ENCODE results near the gene SNAP25.

The SNAP25 gene

DNA sequence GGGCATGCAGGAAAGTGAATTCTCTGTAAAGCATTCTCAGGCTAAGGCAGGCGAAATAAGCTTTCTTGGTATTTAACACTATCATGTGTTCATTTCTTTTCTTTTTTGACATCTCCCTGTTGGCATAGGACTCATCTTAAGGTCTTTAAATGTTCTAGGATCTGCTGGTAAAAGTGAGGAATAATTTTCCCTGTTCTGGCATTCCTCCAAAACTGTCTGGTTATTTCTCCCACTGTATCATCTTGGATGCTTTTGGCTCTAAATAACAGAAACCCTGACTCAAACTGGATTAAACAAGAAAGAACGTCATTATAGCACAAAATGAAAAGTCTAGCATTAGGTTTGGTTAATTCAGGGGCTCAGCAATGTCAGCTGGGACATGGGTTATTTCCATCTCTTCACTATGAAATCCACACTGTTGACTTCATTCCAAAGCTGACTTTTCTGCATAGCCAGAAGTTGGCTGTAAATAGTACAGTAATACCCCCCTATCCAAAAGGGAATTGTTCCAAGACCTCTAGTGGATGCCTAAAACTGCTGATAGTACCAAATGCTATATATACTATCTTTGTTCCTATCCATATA is 37.9 kb upstream of the SNAP25 start:
- H3K9me3 ChIP-seq (ENCODE audit: insufficient read depth, low read depth, low read length), result no peaks in the 10 kb centered on the region

GRCh38 chr20:10185741-10186558 is 32.7 kb upstream of the SNAP25 start:
- Histone ChIP-seq H3K36me3 (ENCODE audit: insufficient read depth, low read depth, low read length) (no peaks in the 10 kb centered on the region), H3K9ac (ENCODE audit: low read depth, low read length) (no peak overlapping the region), H3K9me3 (ENCODE audit: insufficient read depth, low read depth, low read length) (no peaks in the 10 kb centered on the region), H3K4me3 (ENCODE audit: low read length) (no peak overlapping the region), H3K4me1 (ENCODE audit: insufficient read depth, low read length) (no peaks in the 10 kb centered on the region), H3K27me3 (ENCODE audit: insufficient read depth, low read length) (no peaks in the 10 kb centered on the region), H3K27ac (ENCODE audit: low read length) (no peak overlapping the region)

More for the DNA sequence above, 37.9 kb upstream of the SNAP25 start:
- Histone ChIP-seq H3K4me1 (ENCODE audit: insufficient read depth, low read length) (no peaks in the 10 kb centered on the region), H3K27ac (ENCODE audit: low read length) (no peak overlapping the region), H3K4me3 (ENCODE audit: low read length) (no peak overlapping the region), H3K36me3 (ENCODE audit: insufficient read depth, low read depth, low read length) (no peaks in the 10 kb centered on the region), H3K9ac (ENCODE audit: low read depth, low read length) (no peak overlapping the region), H3K27me3 (ENCODE audit: insufficient read depth, low read length) (no peaks in the 10 kb centered on the region)

DNA sequence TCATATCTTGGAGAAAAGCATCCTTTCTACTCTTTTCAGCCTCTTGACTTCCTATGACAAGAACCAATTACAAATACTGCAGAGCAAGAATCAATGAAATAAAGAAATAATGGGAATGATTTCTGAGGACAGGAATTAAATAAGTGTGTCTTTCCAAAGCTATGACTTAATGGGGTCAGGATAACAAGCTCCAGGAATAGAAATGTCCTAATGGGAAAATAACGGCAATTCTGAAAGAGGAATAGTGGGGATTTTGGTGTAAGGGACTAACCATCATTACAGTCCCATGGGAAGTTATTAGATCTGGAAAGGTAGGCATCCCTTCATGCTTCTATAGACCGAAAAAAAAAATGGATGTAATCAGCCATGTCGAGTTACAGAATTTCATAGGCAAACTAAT is 28.2 kb upstream of the SNAP25 start:
- Histone ChIP-seq H3K36me3 (ENCODE audit: insufficient read depth, low read depth, low read length) (no peaks in the 10 kb centered on the region), H3K4me3 (ENCODE audit: low read length) (no peak overlapping the region), H3K27ac (ENCODE audit: low read length) (no peak overlapping the region), H3K9ac (ENCODE audit: low read depth, low read length) (no peak overlapping the region), H3K9me3 (ENCODE audit: insufficient read depth, low read depth, low read length) (no peaks in the 10 kb centered on the region), H3K4me1 (ENCODE audit: insufficient read depth, low read length) (no peaks in the 10 kb centered on the region), H3K27me3 (ENCODE audit: insufficient read depth, low read length) (no peaks in the 10 kb centered on the region)

DNA sequence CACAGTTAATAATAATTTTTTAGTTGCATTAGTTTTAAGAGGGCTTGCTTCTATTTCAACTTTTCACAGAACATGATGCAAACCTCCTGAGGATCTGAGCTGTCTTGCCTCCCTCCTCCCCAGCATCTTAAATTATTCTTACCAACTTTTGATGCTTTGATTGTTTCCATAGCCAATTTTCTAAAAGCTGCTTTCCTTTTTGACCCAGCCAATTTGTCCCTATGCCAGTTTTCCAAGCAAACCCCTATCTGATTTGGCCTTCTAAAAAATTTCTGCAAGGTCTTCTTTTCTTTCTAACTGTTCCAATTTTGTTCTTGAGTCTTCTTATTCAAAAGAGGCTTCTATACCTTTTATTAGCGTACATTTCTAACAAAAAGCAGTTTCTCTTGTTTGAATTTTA is 26.5 kb upstream of the SNAP25 start:
- Histone ChIP-seq H3K9me3 (ENCODE audit: insufficient read depth, low read depth, low read length) (no peaks in the 10 kb centered on the region), H3K27ac (ENCODE audit: low read length) (no peak overlapping the region), H3K4me1 (ENCODE audit: insufficient read depth, low read length) (no peaks in the 10 kb centered on the region), H3K27me3 (ENCODE audit: insufficient read depth, low read length) (no peaks in the 10 kb centered on the region), H3K9ac (ENCODE audit: low read depth, low read length) (no peak overlapping the region), H3K36me3 (ENCODE audit: insufficient read depth, low read depth, low read length) (no peaks in the 10 kb centered on the region), H3K4me3 (ENCODE audit: low read length) (no peak overlapping the region)

- Histone ChIP-seq H3K4me3 (ENCODE audit: low read length) (no peak overlapping the region), H3K4me1 (ENCODE audit: insufficient read depth, low read length) (no peaks in the 10 kb centered on the region), H3K36me3 (ENCODE audit: insufficient read depth, low read depth, low read length) (no peaks in the 10 kb centered on the region), H3K27ac (ENCODE audit: low read length) (no peak overlapping the region), H3K27me3 (ENCODE audit: insufficient read depth, low read length) (no peaks in the 10 kb centered on the region), H3K9me3 (ENCODE audit: insufficient read depth, low read depth, low read length) (no peaks in the 10 kb centered on the region), H3K9ac (ENCODE audit: low read depth, low read length) (no peak overlapping the region)
Measured at GRCh38 chr20:10194166-10194565, 24.5 kb upstream of the SNAP25 start.

- Histone ChIP-seq H3K4me1 (ENCODE audit: insufficient read depth, low read length) (no peaks in the 10 kb centered on the region), H3K36me3 (ENCODE audit: insufficient read depth, low read depth, low read length) (no peaks in the 10 kb centered on the region), H3K9ac (ENCODE audit: low read depth, low read length) (no peak overlapping the region), H3K9me3 (ENCODE audit: insufficient read depth, low read depth, low read length) (no peaks in the 10 kb centered on the region), H3K27ac (ENCODE audit: low read length) (no peak overlapping the region), H3K27me3 (ENCODE audit: insufficient read depth, low read length) (no peaks in the 10 kb centered on the region), H3K4me3 (ENCODE audit: low read length) (no peak overlapping the region)
Measured at GRCh38 chr20:10200330-10200729, 18.3 kb upstream of the SNAP25 start.

DNA sequence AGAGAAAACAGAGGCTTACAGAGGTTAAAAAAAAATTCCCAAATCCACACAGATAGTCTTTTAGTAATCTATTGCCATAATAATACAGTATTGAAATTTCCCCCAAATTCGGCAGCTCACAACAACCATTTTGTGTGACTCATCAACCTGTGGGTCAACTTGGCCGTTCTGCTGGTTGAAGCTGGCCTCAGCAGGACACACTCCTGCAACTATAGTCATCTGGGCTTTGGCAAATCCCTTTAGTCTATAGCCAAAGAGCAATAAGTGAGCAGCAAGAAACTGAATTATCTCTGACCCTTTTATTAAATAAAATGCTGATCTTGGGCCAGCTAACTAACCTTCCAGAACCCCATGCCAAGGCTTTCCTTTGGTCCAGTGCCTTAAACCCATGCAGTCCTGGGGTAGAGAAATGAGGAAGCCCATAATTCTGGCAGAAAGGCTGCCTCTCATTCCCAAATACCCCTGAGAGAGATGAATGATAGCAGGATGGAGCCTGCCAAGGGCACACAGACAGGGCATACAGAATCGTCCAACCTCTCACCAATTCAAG is 17.2 kb upstream of the SNAP25 start:
- Histone ChIP-seq H3K9ac (ENCODE audit: low read depth, low read length) (no peak overlapping the region), H3K4me1 (ENCODE audit: insufficient read depth, low read length) (no peaks in the 10 kb centered on the region), H3K36me3 (ENCODE audit: insufficient read depth, low read depth, low read length) (no peaks in the 10 kb centered on the region), H3K27me3 (ENCODE audit: insufficient read depth, low read length) (no peaks in the 10 kb centered on the region), H3K9me3 (ENCODE audit: insufficient read depth, low read depth, low read length) (no peaks in the 10 kb centered on the region), H3K4me3 (ENCODE audit: low read length) (no peak overlapping the region), H3K27ac (ENCODE audit: low read length) (no peak overlapping the region)

GRCh38 chr20:10209091-10209490 is 9.5 kb upstream of the SNAP25 start:
- H3K27ac ChIP-seq (ENCODE audit: low read length), result no peak overlapping the region
- no peaks in the 10 kb centered on the region for H3K4me1 ChIP-seq (ENCODE audit: insufficient read depth, low read length)
- H3K27me3 ChIP-seq (ENCODE audit: insufficient read depth, low read length), result no peaks in the 10 kb centered on the region; the same call in 1 of the 2 replicates
- no peaks in the 10 kb centered on the region for H3K9me3 ChIP-seq (ENCODE audit: insufficient read depth, low read depth, low read length)
- no peak overlapping the region for H3K4me3 ChIP-seq (ENCODE audit: low read length)
- no peak overlapping the region for H3K9ac ChIP-seq (ENCODE audit: low read depth, low read length)
- no peaks in the 10 kb centered on the region for H3K36me3 ChIP-seq (ENCODE audit: insufficient read depth, low read depth, low read length)

- H3K9ac ChIP-seq (ENCODE audit: low read depth, low read length), result no peak overlapping the region
- H3K4me3 ChIP-seq (ENCODE audit: low read length), result no peak overlapping the region
- no peaks in the 10 kb centered on the region for H3K9me3 ChIP-seq (ENCODE audit: insufficient read depth, low read depth, low read length)
- H3K27ac ChIP-seq (ENCODE audit: low read length), result no peak overlapping the region
- H3K4me1 ChIP-seq (ENCODE audit: insufficient read depth, low read length), result peaks cover 7% of the 10 kb centered on the region; the same call in 1 of the 2 replicates
- H3K27me3 ChIP-seq (ENCODE audit: insufficient read depth, low read length), result peaks cover 34% of the 10 kb centered on the region
- no peaks in the 10 kb centered on the region for H3K36me3 ChIP-seq (ENCODE audit: insufficient read depth, low read depth, low read length)
Measured at GRCh38 chr20:10213526-10213925, 5.1 kb upstream of the SNAP25 start.

DNA sequence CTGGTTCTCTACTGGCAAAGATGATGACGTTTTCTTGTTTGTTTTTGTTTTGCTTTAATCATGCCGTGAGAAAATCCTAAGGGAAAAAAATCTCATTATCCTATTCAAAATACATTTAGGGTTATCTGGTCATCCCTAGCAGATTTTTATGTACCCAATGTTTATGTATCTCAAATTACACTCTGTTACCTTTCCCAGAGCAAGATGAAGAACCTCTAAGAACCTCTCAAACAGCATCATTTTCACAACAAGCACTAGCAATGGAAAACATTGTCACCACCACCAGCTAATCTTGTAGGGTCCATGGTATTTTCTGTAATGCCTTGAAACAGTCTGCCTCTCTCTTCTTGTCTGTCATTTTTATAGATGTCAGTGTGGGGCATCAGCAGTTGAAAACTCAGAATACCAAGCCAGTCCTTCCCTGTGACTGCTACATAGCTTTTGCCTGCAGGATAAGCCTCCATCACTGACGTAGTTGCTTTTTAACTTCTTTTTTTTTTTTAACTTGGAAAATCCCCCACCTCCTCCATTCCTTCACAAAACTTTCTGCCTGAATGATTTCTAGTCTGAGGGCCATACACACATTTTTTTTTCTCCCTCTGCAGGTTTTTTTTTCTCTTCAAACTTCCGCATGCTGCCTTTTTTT is 2.4 kb upstream of the SNAP25 start:
- Histone ChIP-seq H3K4me3 (ENCODE audit: low read length) (peak overlapping the region; percentile 80; the same call in 1 of the 2 replicates), H3K9ac (ENCODE audit: low read depth, low read length) (no peak overlapping the region), H3K27ac (ENCODE audit: low read length) (no peak overlapping the region), H3K27me3 (ENCODE audit: insufficient read depth, low read length) (peaks cover 49% of the 10 kb centered on the region), H3K36me3 (ENCODE audit: insufficient read depth, low read depth, low read length) (no peaks in the 10 kb centered on the region), H3K9me3 (ENCODE audit: insufficient read depth, low read depth, low read length) (no peaks in the 10 kb centered on the region), H3K4me1 (ENCODE audit: insufficient read depth, low read length) (peaks cover 7% of the 10 kb centered on the region; the same call in 1 of the 2 replicates)

GRCh38 chr20:10217721-10218410 is 764 bp upstream of the SNAP25 start:
- Histone ChIP-seq H3K36me3 (ENCODE audit: insufficient read depth, low read depth, low read length) (no peaks in the 10 kb centered on the region), H3K9ac (ENCODE audit: low read depth, low read length) (peak overlapping the region; percentile 67; the same call in 1 of the 2 replicates), H3K9me3 (ENCODE audit: insufficient read depth, low read depth, low read length) (no peaks in the 10 kb centered on the region), H3K27me3 (ENCODE audit: insufficient read depth, low read length) (peaks cover 54% of the 10 kb centered on the region), H3K4me1 (ENCODE audit: insufficient read depth, low read length) (peaks cover 7% of the 10 kb centered on the region; the same call in 1 of the 2 replicates), H3K4me3 (ENCODE audit: low read length) (peak overlapping the region; percentile 80), H3K27ac (ENCODE audit: low read length) (no peak overlapping the region)
